ENCODE results near the gene SEPTIN2.
A peak's percentile ranks its signal among the peaks of the same experiment; 100 is the strongest.

Gene SEPTIN2

DNA sequence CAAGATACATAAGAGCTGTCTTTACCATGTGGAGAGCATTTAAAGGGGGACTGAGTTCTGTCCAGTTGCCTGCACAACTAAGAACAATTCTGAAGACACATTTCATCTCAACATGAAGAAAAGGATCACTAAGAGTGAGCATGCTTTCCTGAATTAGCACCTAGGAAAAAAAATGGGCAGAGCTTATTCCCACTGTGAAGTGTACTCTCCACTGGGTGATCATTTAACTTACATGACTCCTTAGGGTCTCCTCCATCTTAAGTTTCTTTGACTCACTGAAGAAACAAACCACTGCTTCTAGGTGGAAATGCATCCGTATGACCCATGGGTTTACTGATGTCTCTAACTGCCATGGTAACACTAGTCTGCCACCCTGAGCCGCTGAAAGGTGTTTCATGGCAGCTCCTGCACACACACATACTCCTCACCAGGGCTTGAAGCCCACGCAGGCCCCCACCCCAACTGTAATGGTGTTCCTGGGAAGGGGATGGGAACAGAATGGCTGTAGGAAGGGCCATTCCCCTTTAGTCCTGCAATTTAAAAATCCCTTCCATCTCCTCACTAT lies 27.3 kb upstream of the SEPTIN2 start:
- Histone ChIP-seq H3K79me2 (ENCODE audit: insufficient read depth, low read length) (peaks cover 98% of the 10 kb centered on the region), H3K4me3 (ENCODE audit: low read depth in 1 of 2, low read length in 2 of 2) (no peak overlapping the region), H3K36me3 (ENCODE audit: insufficient read depth, low read length) (peaks cover 18% of the 10 kb centered on the region), H3K9me3 (ENCODE audit: insufficient read depth, low read length, severe bottlenecking) (no peaks in the 10 kb centered on the region), H3K4me2 (ENCODE audit: insufficient read depth, low read length) (no peak overlapping the region), H4K20me1 (ENCODE audit: insufficient read depth, low read length) (peaks cover 70% of the 10 kb centered on the region), H2AFZ (ENCODE audit: low read depth, low read length) (no peak overlapping the region), H3K4me1 (ENCODE audit: insufficient read depth, low read length) (no peaks in the 10 kb centered on the region), H3K9ac (ENCODE audit: low read depth, low read length) (no peak overlapping the region), H3K27ac (ENCODE audit: low read length) (no peak overlapping the region), H3K27me3 (ENCODE audit: insufficient read depth, low read length, poor library complexity) (no peaks in the 10 kb centered on the region)
- ATAC-seq (ENCODE audit: insufficient read depth, low read depth) (no peak), DNase-seq (no peak)
- TF ChIP-seq EZH2 (IDR thresholded peaks at IDR 0.05; ENCODE audit: borderline replicate concordance, low read depth, low read length, severe bottlenecking) (no peak), CTCF (IDR thresholded peaks at IDR 0.05; ENCODE audit: borderline replicate concordance, extremely low read depth, low read length, poor library complexity, severe bottlenecking) (no peak)

DNA sequence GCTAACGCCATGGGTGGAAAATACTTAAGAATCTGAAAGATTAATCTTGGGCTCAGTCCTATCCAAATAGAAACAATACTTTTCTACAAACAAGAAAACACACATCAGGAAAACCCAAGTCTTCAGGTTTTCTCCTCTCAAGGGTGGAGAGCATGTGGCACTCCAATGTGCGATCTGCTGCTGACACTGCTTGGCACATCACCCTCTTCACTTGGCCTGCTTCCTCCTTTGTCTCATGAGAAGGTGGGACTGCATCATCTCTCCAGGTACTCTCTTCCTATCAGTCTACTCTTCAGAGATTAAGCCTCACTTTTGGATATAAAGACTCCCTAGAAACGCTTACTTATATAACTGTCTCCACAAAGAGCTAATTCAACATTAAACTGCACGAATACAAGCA lies 26.7 kb upstream of the SEPTIN2 start:
- no peak overlapping the region for H3K4me2 ChIP-seq (ENCODE audit: insufficient read depth, low read length)
- no peak for TF ChIP-seq EZH2 (IDR thresholded peaks at IDR 0.05; ENCODE audit: borderline replicate concordance, low read depth, low read length, severe bottlenecking)
- no peak for TF ChIP-seq CTCF (IDR thresholded peaks at IDR 0.05; ENCODE audit: borderline replicate concordance, extremely low read depth, low read length, poor library complexity, severe bottlenecking)

DNA sequence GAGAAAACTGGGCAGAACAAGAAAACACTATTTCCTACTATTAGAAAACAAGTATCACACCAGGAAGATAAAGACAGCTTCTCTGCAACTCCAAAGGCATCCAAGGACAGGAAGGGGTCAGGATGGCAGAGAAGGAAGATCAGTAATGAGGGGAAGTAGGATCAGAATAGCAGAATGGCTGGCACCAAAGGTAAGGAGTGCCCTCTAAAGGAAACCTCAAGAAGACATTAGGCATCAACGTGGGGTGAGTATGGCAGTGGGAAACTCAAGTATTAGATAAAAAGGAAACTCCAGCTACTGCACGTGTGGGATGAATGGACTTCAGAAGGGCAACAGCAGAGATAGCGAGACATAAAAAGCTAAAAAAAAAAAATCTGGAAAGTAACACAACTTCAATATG lies 26.1 kb upstream of the SEPTIN2 start:
- no peak overlapping the region for H3K4me3 ChIP-seq (ENCODE audit: low read depth in 1 of 2, low read length in 2 of 2)
- peaks cover 71% of the 10 kb centered on the region for H4K20me1 ChIP-seq (ENCODE audit: insufficient read depth, low read length)
- H3K27me3 ChIP-seq (ENCODE audit: insufficient read depth, low read length, poor library complexity), result no peaks in the 10 kb centered on the region
- no peak overlapping the region for H3K9ac ChIP-seq (ENCODE audit: low read depth, low read length)
- no peak overlapping the region for H3K27ac ChIP-seq (ENCODE audit: low read length)
- no peaks in the 10 kb centered on the region for H3K4me1 ChIP-seq (ENCODE audit: insufficient read depth, low read length)
- DNase-seq (no peak), ATAC-seq (ENCODE audit: insufficient read depth, low read depth) (no peak)
- no peaks in the 10 kb centered on the region for H3K9me3 ChIP-seq (ENCODE audit: insufficient read depth, low read length, severe bottlenecking)
- H3K4me2 ChIP-seq (ENCODE audit: insufficient read depth, low read length), result no peak overlapping the region
- TF ChIP-seq CTCF (IDR thresholded peaks at IDR 0.05; ENCODE audit: borderline replicate concordance, extremely low read depth, low read length, poor library complexity, severe bottlenecking) (peak; percentile 25), EZH2 (IDR thresholded peaks at IDR 0.05; ENCODE audit: borderline replicate concordance, low read depth, low read length, severe bottlenecking) (no peak)
- H3K36me3 ChIP-seq (ENCODE audit: insufficient read depth, low read length), result peaks cover 13% of the 10 kb centered on the region
- H3K79me2 ChIP-seq (ENCODE audit: insufficient read depth, low read length), result peaks cover 99% of the 10 kb centered on the region
- H2AFZ ChIP-seq (ENCODE audit: low read depth, low read length), result no peak overlapping the region

More for the DNA sequence above, 26.7 kb upstream of the SEPTIN2 start:
- no peak overlapping the region for H3K27ac ChIP-seq (ENCODE audit: low read length)
- H3K9ac ChIP-seq (ENCODE audit: low read depth, low read length), result no peak overlapping the region
- peaks cover 99% of the 10 kb centered on the region for H3K79me2 ChIP-seq (ENCODE audit: insufficient read depth, low read length)
- peaks cover 18% of the 10 kb centered on the region for H3K36me3 ChIP-seq (ENCODE audit: insufficient read depth, low read length)
- H3K4me3 ChIP-seq (ENCODE audit: low read depth in 1 of 2, low read length in 2 of 2), result no peak overlapping the region
- H3K9me3 ChIP-seq (ENCODE audit: insufficient read depth, low read length, severe bottlenecking), result no peaks in the 10 kb centered on the region
- ATAC-seq (ENCODE audit: insufficient read depth, low read depth) (no peak), DNase-seq (no peak)
- H2AFZ ChIP-seq (ENCODE audit: low read depth, low read length), result no peak overlapping the region
- H3K27me3 ChIP-seq (ENCODE audit: insufficient read depth, low read length, poor library complexity), result no peaks in the 10 kb centered on the region
- peaks cover 71% of the 10 kb centered on the region for H4K20me1 ChIP-seq (ENCODE audit: insufficient read depth, low read length)
- H3K4me1 ChIP-seq (ENCODE audit: insufficient read depth, low read length), result no peaks in the 10 kb centered on the region
